K562 (cell line): ENCODE results near the gene ADCY5.

Experiments used
- ADNP ChIP-seq: fragments of 200-800 bp; sonication (Bioruptor generic); IDR thresholded peaks from 2 replicates; pipeline ENCODE4 v1.6.1; 2016; ENCODE audit warnings: missing genetic modification characterization, missing compliant biosample characterization
- BHLHE40 ChIP-seq: IDR thresholded peaks from 2 replicates; pipeline ENCODE4 v1.6.1; 2011; ENCODE audit warnings: low read length, improper control_type of control experiment
- EP300 ChIP-seq: IDR thresholded peaks from 2 replicates; pipeline ENCODE4 v1.6.1; 2012; ENCODE audit warnings: low read length, improper control_type of control experiment
- GABPA ChIP-seq: fragments of 200-800 bp; sonication (Bioruptor generic); conservative IDR thresholded peaks from 2 replicates; pipeline ENCODE4 v1.6.1; 2016; ENCODE audit warnings: low read depth, missing genetic modification characterization, missing compliant biosample characterization
- HCFC1 ChIP-seq: IDR thresholded peaks from 2 replicates; pipeline ENCODE4 v1.6.1; 2012; ENCODE audit warnings: low read depth, low read length, improper control_type of control experiment
- SMAD1 ChIP-seq: fragments of 150-350 bp; IDR thresholded peaks from 2 replicates; pipeline ENCODE4 v1.6.1; 2014; ENCODE audit warnings: low read length, low read depth; ENCODE audit not compliant: partially characterized antibody
- SPI1 ChIP-seq: IDR thresholded peaks from 2 replicates; pipeline ENCODE4 v1.6.1; 2011; ENCODE audit warnings: low read depth, low read length, control low read depth, borderline replicate concordance
- TAF1 ChIP-seq: IDR thresholded peaks from 2 replicates; pipeline ENCODE4 v1.6.1; 2011; ENCODE audit warnings: mild to moderate bottlenecking, low read length, moderate library complexity; ENCODE audit not compliant: insufficient read depth, control insufficient read depth, severe bottlenecking; ENCODE audit errors: extremely low read depth
- TF ChIP-seq, protein P1 (sequence below): sonication (generic); formaldehyde crosslinking; IDR thresholded peaks from 2 replicates; pipeline ENCODE4 v1.8.0; 2022; ENCODE audit warnings: mild to moderate bottlenecking, missing genetic modification reagents
- TF ChIP-seq, protein P2 (sequence below), 3 experiments: IDR thresholded peaks in 2 of 3; conservative IDR thresholded peaks in 1 of 3; 2 replicates each; pipeline ENCODE4 v1.5.1; 2011 to 2012; ENCODE audit warnings: low read length in 3 of 3, mild to moderate bottlenecking in 3 of 3, control low read depth in 2 of 3, improper control_type of control experiment in 1 of 3, inconsistent platforms in 1 of 3, low read depth in 1 of 3, mixed read lengths in 1 of 3, moderate library complexity in 1 of 3; ENCODE audit not compliant: insufficient read depth in 2 of 3

DNA sequence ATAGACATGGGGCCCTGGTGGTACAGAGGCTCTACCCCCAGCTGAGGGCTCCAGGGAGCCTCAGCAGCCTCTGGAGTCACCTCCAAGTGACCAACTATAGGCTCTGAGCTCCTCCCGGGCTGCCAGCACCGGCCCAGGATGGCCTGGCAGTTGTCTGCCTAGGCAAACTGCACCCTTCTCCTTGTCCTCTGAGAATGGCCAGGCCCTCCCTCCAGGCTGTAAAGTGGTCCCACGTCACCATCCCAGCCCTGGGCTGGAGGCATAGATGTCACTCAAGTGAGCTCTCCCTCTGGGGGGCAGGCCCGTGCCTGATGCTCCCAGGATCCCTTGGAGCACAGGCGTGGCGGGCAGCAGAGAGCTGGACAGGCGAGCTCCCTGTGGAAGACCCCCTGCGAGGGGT lies 127.1 kb downstream of the ADCY5 start:
- TF ChIP-seq SMAD1 (no peak), HCFC1 (no peak), EP300 (no peak), ADNP (tag) (no peak), GABPA (tag) (no peak), TAF1 (no peak), BHLHE40 (no peak), SPI1 (no peak)
- TF ChIP-seq, protein P1, sequence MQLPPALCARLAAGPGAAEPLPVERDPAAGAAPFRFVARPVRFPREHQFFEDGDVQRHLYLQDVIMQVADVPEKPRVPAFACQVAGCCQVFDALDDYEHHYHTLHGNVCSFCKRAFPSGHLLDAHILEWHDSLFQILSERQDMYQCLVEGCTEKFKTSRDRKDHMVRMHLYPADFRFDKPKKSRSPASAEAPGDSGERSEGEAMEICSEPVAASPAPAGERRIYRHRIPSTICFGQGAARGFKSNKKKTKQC (CRISPR knock-in tag), result no peak
- TF ChIP-seq, protein P2, sequence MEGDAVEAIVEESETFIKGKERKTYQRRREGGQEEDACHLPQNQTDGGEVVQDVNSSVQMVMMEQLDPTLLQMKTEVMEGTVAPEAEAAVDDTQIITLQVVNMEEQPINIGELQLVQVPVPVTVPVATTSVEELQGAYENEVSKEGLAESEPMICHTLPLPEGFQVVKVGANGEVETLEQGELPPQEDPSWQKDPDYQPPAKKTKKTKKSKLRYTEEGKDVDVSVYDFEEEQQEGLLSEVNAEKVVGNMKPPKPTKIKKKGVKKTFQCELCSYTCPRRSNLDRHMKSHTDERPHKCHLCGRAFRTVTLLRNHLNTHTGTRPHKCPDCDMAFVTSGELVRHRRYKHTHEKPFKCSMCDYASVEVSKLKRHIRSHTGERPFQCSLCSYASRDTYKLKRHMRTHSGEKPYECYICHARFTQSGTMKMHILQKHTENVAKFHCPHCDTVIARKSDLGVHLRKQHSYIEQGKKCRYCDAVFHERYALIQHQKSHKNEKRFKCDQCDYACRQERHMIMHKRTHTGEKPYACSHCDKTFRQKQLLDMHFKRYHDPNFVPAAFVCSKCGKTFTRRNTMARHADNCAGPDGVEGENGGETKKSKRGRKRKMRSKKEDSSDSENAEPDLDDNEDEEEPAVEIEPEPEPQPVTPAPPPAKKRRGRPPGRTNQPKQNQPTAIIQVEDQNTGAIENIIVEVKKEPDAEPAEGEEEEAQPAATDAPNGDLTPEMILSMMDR (IDR thresholded peaks at IDR 0.05 in 2 of 3, conservative IDR thresholded peaks at IDR 0.05 in 1 of 3; ENCODE audit: insufficient read depth in 2 of 3, low read depth in 1 of 3, low read length in 3 of 3), result no peak
